NK-92 (cell line): ENCODE data around the gene DIO3.
"Not testable (repeated sequence)": the region's sequence is repeated elsewhere in the genome, so short reads cannot be mapped to it uniquely, and the experiment has no call there.

Experiments
- DNase-seq: peaks from one replicate; lab custom pipeline; 2025; ENCODE audit not compliant: unreplicated experiment; lab: John Stamatoyannopoulos, UW

Gene DIO3

DNA sequence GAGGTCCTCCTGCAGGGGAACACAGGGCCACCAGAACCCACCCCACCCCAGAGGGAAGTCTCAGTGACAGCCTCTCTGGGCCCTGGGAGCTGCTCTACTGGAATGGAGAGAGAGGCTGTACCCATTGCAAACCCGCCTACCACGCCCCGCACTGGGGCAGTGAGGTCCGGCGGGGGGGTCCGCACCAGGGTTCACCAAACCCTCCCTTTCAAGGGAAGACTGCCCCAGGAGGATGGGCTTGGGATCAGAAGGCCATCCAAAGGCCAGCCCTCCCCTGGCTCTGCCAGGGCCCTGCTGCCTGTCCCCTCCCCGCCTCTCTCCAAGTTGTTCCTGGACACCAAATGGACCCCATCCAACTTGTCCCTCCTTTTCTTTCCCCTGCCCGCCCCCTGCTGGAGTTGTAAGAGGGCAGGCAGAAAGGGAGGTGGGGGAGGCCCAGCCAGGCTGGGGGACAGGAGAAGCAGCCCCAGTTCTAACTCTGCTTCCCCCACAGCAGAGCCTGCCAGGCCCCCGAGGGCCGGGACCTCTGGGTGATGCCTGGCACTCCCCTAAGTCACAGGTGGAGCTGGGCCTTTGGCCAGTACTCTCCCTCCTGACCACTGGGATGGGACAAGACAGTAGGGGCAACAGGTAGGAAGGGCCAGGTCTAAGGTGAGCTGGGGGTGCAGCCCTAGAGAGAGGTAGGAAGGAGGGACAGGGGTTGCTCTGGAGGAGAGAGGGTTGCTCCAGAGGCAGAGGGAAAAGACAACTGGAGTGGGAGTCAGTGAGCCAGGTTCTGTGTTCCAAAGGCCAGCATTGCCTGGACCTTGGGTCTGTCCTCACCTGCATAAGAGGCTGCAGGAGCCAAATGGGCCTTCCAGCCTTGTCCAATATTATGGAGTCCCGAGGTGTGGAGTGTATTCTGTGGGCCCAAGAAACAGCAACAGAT is 3.2 kb upstream of the DIO3 start:
- DNase-seq = no peak

DNA sequence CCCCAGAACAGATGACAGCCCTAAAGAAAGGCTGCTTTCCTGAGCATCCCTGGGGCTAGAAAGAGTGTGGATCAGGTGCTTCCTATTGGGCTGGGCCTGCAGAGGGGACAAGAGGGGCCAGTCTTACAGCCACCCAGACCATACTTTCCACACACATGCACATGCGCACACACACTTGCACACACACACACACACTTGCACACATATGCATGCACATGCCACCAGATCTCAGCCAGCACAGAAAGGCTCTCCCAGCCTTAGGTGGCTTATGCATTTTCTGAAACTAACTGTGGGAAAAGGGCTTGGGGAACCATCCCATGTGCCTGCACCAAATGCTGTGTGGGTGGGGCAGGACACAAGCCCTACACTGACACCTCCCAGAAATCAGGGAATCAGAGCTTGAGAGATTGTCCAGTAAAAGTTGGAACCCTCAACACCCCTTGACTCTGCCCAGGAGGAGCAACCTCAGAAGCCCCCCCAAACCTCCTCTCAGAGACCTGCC is 2.5 kb upstream of the DIO3 start:
- no peak for DNase-seq

DNA sequence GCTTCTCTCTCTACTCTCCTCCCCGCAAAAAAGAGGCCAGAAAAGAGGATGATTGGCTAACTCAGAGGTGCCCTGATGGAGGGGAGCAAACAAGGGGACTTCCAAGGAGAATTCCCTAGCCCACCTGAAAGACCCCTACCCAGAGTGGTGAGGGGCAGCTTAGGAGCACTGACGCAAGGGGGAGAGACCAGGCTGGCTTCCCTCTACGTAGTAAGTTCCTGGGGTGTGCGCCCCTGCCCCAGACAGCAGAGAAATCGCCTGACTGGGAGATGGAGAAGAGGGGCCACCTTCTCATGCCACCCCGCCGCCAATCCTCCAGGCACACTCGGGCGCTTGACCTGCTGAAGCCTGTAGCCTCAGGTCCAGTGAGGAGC is 2.1 kb upstream of the DIO3 start:
- no peak for DNase-seq

DNA sequence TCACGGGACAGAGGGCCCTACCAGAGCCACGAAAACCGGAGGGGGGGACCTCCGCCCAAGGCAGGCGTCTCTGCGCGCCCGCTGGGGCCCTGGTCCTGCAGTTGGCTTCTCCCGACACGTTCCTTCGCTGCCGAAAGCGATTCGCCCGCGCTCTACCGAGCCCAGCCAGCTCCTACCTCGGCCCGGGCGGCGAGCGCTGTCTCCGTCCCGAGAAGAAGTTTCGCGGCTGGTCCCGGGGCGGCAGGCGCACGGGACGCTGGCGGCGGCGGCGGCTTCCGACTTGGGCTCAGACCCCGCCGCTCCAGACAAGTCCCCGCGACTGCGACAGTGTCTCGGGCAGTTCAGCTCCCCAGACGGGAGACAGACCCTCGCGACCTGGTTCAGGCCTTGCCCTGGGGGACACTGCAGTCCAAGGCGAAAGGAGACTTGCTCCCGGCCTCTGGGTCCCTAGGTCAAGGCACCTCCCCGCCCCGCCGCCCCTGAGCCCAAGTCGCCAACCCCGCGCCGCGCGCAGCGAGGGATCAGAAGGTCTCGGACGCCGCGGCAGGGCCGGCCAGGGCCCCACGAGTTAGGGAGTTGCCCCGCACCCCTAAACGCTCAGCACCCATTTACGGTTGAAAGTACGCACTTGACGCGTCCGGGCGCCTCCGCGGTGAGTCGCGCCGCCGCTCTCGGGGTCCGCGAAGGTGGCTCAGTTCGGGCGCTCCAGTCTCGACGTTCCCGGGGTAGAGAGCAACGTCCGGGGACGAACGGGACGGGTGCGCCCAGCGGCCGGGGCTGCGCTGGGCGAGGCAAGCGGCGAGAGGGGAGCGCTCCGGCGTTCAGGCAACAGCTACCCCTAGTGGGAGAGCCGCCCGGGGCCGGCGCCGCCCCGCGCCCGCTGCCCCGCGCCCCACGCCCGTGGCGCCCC is 1.4 kb upstream of the DIO3 start:
- DNase-seq = no peak

DNA sequence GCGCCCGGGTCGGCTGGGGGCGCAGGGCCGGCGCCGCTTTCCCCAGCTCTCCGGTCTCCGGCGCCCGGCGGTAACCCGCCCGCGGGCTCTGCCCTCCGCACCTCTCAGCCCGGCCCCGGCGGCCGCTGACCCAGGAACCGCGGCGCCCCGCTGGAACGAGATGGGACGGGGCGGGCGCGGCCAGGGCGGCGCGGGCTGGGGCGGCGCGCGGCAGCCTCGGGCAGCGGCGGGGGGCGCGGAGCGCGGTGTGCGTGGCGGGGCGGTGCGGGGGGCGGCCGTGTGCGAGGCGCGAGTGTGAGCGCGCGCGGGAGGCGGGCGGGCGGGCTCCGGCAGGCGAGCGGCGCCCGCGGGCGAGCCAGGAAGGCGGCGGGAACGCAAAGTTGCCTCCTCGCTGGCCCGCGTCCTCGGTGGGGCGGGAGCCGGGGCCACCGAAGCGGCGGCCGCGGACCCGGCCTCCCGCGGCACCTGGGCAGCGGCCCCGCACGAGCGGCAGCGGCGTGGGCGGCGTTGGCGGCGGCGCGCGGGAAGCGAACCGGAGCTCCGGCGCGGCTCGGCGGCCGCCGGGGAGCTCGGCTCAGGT is 671 bp upstream of the DIO3 start:
- DNase-seq = no peak

DNA sequence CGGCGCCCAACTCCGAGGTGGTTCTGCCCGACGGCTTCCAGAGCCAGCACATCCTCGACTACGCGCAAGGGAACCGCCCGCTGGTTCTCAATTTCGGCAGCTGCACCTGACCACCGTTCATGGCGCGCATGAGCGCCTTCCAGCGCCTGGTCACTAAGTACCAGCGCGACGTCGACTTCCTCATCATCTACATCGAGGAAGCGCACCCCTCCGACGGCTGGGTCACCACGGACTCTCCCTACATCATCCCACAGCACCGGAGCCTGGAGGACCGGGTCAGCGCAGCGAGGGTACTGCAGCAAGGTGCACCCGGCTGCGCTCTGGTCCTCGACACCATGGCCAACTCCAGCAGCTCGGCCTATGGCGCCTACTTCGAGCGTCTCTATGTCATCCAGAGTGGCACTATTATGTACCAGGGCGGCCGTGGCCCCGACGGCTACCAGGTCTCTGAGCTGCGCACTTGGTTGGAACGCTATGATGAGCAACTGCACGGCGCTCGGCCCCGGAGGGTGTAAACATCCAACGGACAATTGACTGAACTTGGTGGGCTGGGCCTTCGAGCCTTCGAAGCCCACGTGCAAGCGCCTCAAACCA is 699 bp downstream of the DIO3 start:
- no peak for DNase-seq

DNA sequence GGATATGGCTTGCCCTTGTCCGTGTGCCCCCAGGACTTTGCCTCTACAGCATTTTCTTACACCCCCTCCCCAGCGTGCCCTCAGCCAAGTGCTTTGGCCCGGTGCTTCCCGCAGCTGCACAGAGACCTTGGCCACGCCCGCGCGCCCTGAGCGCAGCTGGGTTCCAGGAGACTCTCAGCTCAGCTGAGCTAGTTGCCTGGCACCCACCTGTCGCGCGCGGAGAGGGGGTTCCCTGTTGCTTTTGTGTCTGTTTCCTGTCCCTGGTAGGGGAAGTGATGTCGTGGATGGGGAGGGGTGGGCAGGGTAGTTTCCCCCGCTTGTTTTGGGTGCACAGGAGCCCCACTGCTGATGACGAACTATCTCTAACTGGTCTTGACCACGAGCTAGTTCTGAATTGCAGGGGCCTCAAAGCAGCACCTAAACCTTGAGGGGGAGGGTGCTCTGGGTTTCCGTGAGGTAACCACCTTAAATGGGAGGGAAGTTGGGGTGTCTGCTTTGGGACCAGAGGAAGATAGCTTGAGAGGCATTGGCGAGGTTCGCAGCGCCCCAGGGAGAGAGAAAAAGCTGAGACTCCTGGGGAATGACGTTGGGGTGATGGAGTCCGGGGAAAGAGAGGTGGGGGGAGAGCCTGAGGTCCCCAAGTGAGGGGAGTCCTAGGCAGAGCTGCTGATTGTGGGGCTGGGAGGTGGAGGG is 1.5 kb downstream of the DIO3 start:
- DNase-seq = no peak

DNA sequence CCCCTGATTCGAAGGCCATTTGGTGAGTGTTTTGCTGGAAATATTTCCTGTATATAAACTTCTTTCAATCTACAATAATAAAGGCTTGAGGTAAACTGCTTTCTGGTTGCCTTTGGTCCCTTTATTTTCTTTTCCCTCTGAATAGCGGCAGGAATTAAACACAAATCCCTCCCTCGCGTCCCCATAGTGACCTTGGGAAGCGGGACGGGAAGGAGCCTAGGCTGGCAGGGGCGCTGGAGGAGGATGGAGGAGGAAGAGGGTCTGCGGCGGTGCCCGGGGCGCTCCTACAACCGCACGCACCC is 2.0 kb downstream of the DIO3 start:
- DNase-seq = no peak

DNA sequence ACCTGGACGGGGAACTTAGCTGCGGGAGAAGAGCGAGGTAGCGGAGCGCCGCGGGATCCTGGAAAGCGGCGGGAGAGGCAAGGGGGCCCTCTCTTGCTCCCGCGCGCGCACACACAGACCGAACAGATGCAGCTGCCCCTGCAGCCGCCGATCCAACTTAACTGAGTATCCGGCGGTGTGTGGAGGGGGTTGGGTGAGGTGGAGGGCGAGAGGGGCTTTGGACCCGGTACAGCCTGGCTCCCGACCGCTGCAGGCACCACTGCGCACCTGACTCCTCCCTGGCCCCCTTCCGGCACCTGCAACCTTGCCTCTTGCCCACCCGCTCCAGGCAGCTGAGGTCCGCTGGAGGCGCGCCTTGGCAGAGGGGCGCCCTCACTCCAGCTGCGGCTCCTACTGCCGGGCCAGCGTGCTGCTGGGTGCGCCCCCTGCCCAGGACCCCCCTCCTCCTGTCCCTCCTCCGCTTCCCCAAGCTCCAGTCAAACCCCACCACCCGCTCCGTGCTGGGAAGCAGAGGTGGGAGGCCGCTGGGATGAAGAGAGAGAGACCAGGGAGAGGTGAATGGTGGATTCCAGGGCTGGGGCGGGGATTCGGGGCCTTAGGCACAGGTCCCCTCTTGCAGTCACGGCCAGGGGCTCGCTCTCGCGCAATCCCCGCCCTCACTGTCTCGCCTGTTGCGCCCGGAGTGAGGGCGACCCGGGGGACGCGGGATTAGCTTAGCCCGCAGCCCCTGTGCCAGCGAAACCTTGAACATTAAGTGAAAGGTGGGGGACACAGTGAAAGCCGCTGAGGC is 2.6 kb downstream of the DIO3 start:
- DNase-seq = no peak

DNA sequence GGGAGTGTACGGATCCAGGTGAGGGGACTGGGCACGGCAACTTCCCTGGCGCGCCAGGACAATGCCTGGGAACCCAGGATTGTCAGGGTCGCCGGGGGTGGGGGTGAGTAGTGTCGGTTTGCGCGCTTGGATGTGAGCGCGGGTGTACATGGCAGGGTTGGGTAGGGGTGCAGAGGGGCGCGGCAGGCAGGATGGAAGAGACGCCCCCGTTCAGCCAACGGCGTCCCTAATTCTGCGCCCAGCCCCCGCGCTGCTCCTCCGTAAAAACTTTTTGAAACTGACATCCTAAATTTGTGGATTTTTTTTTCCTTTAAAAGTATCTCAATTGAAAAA is 3.1 kb downstream of the DIO3 start:
- no peak for DNase-seq

DNA sequence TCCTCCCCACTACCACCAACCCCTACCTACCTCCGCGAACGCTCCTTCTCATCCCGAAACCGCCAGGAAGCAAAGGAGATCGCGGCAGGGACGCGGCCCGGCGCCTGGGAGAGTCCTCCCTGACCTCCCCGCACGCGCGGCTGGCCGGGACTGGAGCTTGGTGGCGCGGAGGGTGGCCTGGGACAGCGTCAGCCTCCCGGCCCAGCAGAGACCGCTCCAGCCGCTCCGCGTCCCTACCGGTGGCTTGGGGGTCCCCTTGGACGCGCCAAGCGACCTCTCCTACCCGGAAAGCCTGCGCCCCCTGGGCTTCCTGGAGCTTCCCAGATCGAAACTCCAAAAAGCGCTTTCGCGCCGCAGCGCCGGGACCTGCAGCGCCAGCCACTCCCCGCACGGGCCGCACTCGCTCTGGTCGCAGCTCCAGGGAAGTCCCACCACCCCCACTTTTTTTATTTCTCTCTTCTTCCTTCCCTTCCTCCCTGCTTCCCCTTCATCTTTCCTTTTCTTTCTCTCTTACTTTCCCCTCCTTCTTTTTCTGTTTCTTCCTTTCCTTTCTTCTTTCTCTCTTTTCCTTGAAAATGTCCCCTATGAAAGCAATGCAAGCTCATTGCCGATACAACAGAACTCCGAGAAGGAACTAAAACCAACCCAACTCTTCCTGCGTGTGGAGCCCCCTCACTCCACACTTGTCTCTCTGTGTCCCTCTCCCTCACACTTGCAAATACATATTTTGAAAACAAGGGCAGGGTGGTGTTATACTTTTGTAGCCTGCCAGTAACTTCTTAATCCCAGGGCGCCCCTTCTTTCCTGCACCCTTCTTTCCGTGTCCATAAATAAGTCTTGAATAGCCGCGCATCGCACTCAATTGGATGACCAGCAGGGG is 3.8 kb downstream of the DIO3 start:
- no peak for DNase-seq

DNA sequence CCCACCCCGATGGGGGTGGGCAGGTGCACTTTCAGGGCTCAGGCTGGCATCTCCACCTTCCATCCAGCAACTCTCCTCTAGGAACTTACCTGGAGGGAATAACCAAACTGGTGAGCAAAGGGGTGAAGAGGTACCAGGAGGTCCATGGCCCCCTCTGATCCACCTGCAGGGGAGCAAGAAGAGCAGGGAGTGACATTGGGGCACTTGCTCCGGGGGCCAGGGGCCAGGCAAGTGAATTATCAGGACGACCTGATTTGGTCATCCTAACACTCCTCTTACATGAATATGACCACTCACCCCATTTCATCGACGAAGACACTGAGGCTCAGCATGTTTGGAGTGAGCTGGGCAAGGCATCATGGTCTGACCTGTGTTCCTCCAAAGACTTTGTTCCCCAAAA is 6.0 kb downstream of the DIO3 start:
- DNase-seq = no peak

DNA sequence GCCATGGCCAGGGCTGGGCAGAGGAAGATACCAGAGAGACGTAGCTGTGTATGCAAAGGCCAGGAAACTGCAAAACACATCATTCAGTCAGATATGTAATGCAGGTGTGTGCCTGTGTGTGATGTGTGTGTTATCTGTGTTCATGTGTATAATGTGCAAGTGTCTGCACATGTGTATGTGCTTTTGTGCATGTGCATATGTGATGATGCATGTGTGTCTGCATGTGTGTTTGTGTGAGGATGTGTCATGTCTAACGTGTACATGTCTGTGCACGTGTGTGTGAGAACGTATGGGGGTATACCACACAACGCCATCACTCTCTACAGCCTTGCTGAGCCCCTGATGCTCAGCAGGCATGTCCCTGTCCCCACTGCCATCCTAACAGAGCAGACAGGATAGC is 9.7 kb downstream of the DIO3 start:
- DNase-seq = no peak

DNA sequence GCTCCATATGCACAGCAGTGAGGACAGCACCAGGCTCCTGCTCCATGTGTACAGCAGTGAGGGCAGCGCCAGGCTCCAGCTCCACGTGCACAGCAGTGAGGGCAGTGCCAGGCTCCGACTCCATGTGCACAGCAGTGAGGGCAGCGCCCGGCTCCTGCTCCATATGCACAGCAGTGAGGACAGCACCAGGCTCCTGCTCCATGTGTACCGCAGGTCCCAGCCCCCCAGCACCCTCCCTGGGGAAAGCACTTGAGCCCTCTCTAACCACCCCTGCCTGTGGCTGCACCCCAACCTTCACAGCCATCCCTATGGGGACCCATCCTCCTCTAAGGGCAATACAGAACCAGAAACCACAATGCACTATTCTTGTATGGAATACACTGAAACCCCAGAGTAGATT is 11.2 kb downstream of the DIO3 start:
- not testable (repeated sequence) for DNase-seq

DNA sequence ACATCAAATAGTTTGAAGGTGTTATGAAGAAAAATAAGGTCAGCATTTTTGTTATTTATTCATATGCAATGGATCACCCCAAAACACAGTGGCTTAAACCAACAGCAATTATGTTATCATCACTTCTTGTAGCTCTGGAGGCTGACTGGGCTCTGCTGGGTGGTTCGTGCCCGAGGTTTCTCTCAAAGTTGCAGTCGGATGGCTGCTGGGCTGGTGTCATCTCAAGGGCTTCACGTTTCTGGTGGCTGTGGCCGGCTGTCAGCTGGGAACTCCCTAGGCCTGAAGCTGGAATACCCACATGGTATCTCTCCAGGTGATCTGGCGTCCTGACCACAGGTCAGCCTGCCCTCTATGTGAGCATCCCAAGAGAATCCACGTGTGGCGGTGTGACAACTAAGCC is 12.0 kb downstream of the DIO3 start:
- no peak for DNase-seq

DNA sequence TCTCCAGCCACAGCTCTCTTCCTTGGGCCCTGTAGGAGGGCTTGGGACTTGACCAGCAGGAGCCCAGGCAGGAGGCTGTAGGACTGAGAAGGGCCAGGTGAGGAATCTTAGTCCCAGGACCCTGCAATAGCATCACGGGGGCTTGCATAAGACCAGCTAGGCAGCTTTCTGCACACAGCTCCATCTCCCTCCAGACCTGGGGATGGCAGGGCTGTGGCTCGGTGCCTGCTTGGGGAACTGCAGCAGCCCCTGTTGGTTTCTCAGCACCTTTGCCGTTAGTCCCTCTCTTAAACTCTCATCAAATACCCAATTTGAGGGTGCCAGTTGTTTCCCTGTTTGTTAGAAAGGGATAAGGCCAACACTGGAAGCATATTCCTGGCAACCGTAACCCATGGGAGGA is 14.3 kb downstream of the DIO3 start:
- no peak for DNase-seq

DNA sequence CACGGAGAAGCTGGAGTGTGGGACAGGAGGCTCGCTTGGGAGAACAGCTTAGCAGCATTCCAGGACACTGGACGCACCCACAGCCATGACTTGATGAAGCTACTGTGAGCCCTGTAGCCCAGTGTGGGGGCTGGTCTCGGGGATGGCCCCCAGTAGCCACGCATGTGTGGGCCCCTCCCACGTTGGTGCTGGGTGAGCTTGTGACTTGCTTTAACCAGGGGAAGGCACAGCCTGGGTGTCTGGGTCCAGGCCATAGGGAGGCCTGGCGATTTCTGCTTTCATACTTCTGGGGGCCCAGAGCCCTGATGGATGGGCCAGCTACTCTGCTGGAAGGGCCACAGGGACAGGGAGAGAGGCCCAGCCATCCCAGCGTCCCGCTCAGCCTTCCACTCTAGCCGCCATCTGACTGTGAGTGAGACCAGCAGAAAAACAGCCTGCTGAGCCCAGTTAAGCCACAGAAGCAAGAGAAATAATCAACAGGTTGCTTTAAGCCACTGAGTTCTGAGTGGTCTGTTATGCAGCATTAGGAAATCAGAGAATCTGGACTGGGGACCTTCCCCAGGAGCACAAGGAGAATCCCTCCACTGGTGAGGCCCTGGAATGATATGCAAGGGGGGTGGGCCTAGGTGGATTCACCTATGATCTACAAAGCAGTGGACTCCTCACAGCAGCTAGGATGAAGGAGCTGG is 16.1 kb downstream of the DIO3 start:
- DNase-seq = no peak

DNA sequence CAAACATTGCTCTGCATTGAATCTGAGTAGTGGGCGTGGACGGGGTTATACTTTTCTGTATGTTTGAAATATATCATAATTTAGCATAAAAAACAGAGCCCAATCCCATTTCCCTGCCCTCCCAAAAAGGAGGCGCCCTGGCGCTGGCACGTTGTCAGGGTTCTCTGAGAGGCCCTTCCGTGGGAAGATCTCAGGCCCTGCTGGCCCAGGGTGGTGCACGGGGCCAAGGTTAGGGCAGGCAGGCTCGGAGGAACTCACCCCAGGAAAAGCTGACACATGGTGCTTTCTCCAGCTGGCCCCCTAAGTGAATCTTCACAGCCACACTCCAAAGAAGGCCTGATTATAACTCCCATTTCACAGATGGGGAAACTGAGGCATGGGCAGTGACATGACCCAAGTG is 17.2 kb downstream of the DIO3 start:
- DNase-seq = no peak
